ENCODE results near the gene TSPAN5.

TSPAN5 gene

GRCh38 chr4:98556451-98556850 lies 102.0 kb downstream of the TSPAN5 start:
- no peak overlapping the region for H3K4me3 ChIP-seq (ENCODE audit: low read depth, low read length)
- TF ChIP-seq CTCF (IDR thresholded peaks at IDR 0.05; ENCODE audit: low read depth, low read length), result no peak

- H3K4me3 ChIP-seq (ENCODE audit: low read depth, low read length), result no peak overlapping the region
- TF ChIP-seq CTCF (IDR thresholded peaks at IDR 0.05; ENCODE audit: low read depth, low read length), result no peak
These were observed 102.5 kb downstream of the TSPAN5 start for GRCh38 chr4:98555798-98556445.

GRCh38 chr4:98546910-98547594 lies 111.4 kb downstream of the TSPAN5 start:
- peak overlapping the region; percentile 38 for H3K4me3 ChIP-seq (ENCODE audit: low read depth, low read length)
- TF ChIP-seq CTCF (IDR thresholded peaks at IDR 0.05; ENCODE audit: low read depth, low read length), result no peak

GRCh38 chr4:98544818-98545414 lies 113.5 kb downstream of the TSPAN5 start:
- no peak for TF ChIP-seq CTCF (IDR thresholded peaks at IDR 0.05; ENCODE audit: low read depth, low read length)
- H3K4me3 ChIP-seq (ENCODE audit: low read depth, low read length), result no peak overlapping the region

- H3K4me3 ChIP-seq (ENCODE audit: low read depth, low read length), result no peak overlapping the region
- TF ChIP-seq CTCF (IDR thresholded peaks at IDR 0.05; ENCODE audit: low read depth, low read length), result no peak
These were observed 114.1 kb downstream of the TSPAN5 start for GRCh38 chr4:98544141-98544817.

GRCh38 chr4:98542011-98542410 lies 116.4 kb downstream of the TSPAN5 start:
- H3K4me3 ChIP-seq (ENCODE audit: low read depth, low read length), result no peak overlapping the region
- no peak for TF ChIP-seq CTCF (IDR thresholded peaks at IDR 0.05; ENCODE audit: low read depth, low read length)

Measured in WI38 (cell line).